ENCODE results near the gene PILRB.
"Not testable (repeated sequence)": the region's sequence is repeated elsewhere in the genome, so short reads cannot be mapped to it uniquely, and the experiment has no call there.

Gene PILRB

DNA sequence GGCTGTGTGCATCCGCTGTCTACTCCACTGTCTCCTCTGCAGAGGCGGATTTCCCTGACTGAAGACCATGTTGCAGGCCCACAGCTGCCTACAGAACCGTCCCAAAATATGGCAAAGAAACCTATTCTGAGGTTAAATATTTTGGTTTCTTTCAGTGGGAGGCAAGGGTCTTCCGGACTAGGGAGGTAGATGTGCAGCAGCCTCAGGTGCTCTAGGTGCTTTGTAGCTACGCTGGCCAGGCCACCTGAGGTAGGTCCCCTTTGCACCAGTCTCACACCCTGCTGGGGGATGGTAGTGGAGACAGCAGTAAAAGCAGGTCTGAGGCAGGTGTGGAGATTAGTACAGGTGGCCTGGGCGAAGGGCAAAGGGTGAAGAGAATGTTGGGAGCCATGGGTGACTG is 8.2 kb upstream of the PILRB start:
- peaks cover 82% of the 10 kb centered on the region for H3K36me3 ChIP-seq (ENCODE audit: control insufficient read depth, low read length)
- no peaks in the 10 kb centered on the region for H3K27me3 ChIP-seq (ENCODE audit: control insufficient read depth, low read length)

DNA sequence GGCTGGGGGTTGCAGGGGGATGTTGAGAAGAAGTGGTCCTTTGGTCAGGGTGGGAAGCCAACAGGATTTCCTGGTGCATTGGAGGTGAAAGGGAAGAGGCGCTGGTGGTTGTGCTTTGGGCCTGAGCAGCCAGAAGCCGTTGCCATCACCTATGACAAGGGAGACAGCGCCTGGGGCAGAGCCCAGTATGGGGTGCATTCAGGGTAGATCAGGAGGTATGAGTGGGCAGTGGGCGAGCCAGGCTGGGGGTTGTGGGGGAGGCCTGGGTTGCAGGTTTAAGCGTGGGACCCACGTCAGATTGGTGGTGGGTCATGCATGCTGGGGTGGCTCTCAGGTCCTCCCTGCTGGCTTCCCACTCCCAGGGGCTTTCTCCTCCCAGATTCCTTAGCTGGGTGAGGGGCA is 6.3 kb upstream of the PILRB start:
- 0 out of 2 replicates have a peak, but pooled peaks cover 3% of the 10 kb centered on the region for H4K20me1 ChIP-seq (ENCODE audit: control insufficient read depth, insufficient read depth, low read depth, low read length)
- H3K4me1 ChIP-seq (ENCODE audit: control insufficient read depth, low read length) = peaks cover 24% of the 10 kb centered on the region
- no peaks in the 10 kb centered on the region for H3K9me3 ChIP-seq (ENCODE audit: control insufficient read depth, insufficient read depth, low read length)
- peaks cover 90% of the 10 kb centered on the region for H3K36me3 ChIP-seq (ENCODE audit: control insufficient read depth, low read length)
- no peaks in the 10 kb centered on the region for H3K9me2 ChIP-seq (replicated peaks; ENCODE audit: control insufficient read depth, low read length)
- peaks cover 13% of the 10 kb centered on the region for H3K79me2 ChIP-seq (ENCODE audit: control insufficient read depth, low read length)
- H3F3A ChIP-seq (ENCODE audit: control insufficient read depth, insufficient read depth) = no peaks in the 10 kb centered on the region
- no peak overlapping the region for H3K4me3 ChIP-seq (ENCODE audit: low read length)
- H3K4me2 ChIP-seq (ENCODE audit: low read length) = no peak overlapping the region
- no peak overlapping the region for H3K27ac ChIP-seq (ENCODE audit: low read depth, low read length)
- H3K27me3 ChIP-seq (ENCODE audit: control insufficient read depth, low read length) = no peaks in the 10 kb centered on the region
- TF ChIP-seq EZH2phosphoT487 (IDR thresholded peaks at IDR 0.05; ENCODE audit: borderline replicate concordance, low read length) = no peak
- no peak for TF ChIP-seq CTCF (IDR thresholded peaks at IDR 0.05; ENCODE audit: low read depth, low read length, poor library complexity, severe bottlenecking)

More for the DNA sequence above, 8.2 kb upstream of the PILRB start:
- Histone ChIP-seq H4K20me1 (ENCODE audit: control insufficient read depth, insufficient read depth, low read depth, low read length) (0 out of 2 replicates have a peak, but pooled peaks cover 3% of the 10 kb centered on the region), H3K4me2 (ENCODE audit: low read length) (no peak overlapping the region), H3K4me3 (ENCODE audit: low read length) (no peak overlapping the region), H3K9me3 (ENCODE audit: control insufficient read depth, insufficient read depth, low read length) (no peaks in the 10 kb centered on the region), H3K79me2 (ENCODE audit: control insufficient read depth, low read length) (peaks cover 24% of the 10 kb centered on the region), H3K4me1 (ENCODE audit: control insufficient read depth, low read length) (peaks cover 35% of the 10 kb centered on the region), H3F3A (ENCODE audit: control insufficient read depth, insufficient read depth) (peaks cover under 1% of the 10 kb centered on the region), H3K9me2 (replicated peaks; ENCODE audit: control insufficient read depth, low read length) (no peaks in the 10 kb centered on the region), H3K27ac (ENCODE audit: low read depth, low read length) (no peak overlapping the region)
- TF ChIP-seq EZH2phosphoT487 (IDR thresholded peaks at IDR 0.05; ENCODE audit: borderline replicate concordance, low read length) = no peak
- TF ChIP-seq CTCF (IDR thresholded peaks at IDR 0.05; ENCODE audit: low read depth, low read length, poor library complexity, severe bottlenecking) = no peak

DNA sequence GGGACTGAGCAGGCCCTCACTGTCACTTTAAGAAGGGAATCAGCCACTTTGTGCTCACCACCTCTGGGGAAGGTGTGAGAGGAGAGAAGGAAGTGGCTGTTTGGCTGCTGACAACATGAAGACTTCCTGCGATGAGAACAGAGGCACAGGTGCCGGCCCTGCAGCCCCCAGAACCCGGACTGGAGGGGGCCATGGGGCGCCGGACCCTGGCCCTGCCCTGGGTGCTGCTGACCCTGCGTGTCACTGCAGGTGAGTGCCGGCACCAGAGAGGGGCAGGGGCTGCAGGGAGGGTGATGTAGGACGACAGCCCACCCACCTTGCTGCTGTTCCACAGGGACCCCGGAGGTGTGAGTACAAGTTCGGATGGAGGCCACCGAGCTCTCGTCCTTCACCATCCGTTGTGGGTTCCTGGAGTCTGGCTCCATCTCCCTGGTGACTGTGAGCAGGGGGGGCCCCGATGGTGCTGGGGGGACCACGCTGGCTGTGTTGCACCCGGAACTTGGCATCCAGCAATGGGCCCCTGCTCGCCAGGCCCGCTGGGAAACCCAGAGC is 5.6 kb upstream of the PILRB start:
- not testable (repeated sequence) for H3K27ac ChIP-seq (ENCODE audit: low read depth, low read length); H3K9me2 ChIP-seq (replicated peaks; ENCODE audit: control insufficient read depth, low read length); H3K4me3 ChIP-seq (ENCODE audit: low read length); H3K4me2 ChIP-seq (ENCODE audit: low read length); H3K9me3 ChIP-seq (ENCODE audit: control insufficient read depth, insufficient read depth, low read length); H3K79me2 ChIP-seq (ENCODE audit: control insufficient read depth, low read length); H3F3A ChIP-seq (ENCODE audit: control insufficient read depth, insufficient read depth); H3K27me3 ChIP-seq (ENCODE audit: control insufficient read depth, low read length); H4K20me1 ChIP-seq (ENCODE audit: control insufficient read depth, insufficient read depth, low read depth, low read length)
- Histone ChIP-seq H3K36me3 (ENCODE audit: control insufficient read depth, low read length) (peaks cover 90% of the 10 kb centered on the region), H3K4me1 (ENCODE audit: control insufficient read depth, low read length) (peaks cover 24% of the 10 kb centered on the region)

GRCh38 chr7:100352984-100353684 is 4.8 kb upstream of the PILRB start:
- Histone ChIP-seq H3K9me3 (ENCODE audit: control insufficient read depth, insufficient read depth, low read length) (no peaks in the 10 kb centered on the region), H3K27me3 (ENCODE audit: control insufficient read depth, low read length) (no peaks in the 10 kb centered on the region), H3K27ac (ENCODE audit: low read depth, low read length) (peak overlapping the region; percentile 11; the same call in 1 of the 2 replicates), H3K4me2 (ENCODE audit: low read length) (peak overlapping the region; percentile 14; the same call in 1 of the 2 replicates), H4K20me1 (ENCODE audit: control insufficient read depth, insufficient read depth, low read depth, low read length) (0 out of 2 replicates have a peak, but pooled peaks cover 3% of the 10 kb centered on the region), H3K4me1 (ENCODE audit: control insufficient read depth, low read length) (peaks cover 24% of the 10 kb centered on the region), H3K36me3 (ENCODE audit: control insufficient read depth, low read length) (peaks cover 90% of the 10 kb centered on the region), H3K4me3 (ENCODE audit: low read length) (no peak overlapping the region), H3K79me2 (ENCODE audit: control insufficient read depth, low read length) (no peaks in the 10 kb centered on the region), H3K9me2 (replicated peaks; ENCODE audit: control insufficient read depth, low read length) (no peaks in the 10 kb centered on the region), H3F3A (ENCODE audit: control insufficient read depth, insufficient read depth) (no peaks in the 10 kb centered on the region)
- TF ChIP-seq EZH2phosphoT487 (IDR thresholded peaks at IDR 0.05; ENCODE audit: borderline replicate concordance, low read length) (no peak), CTCF (IDR thresholded peaks at IDR 0.05; ENCODE audit: low read depth, low read length, poor library complexity, severe bottlenecking) (no peak)
